ENCODE data around the gene AMBP.

The AMBP gene

DNA sequence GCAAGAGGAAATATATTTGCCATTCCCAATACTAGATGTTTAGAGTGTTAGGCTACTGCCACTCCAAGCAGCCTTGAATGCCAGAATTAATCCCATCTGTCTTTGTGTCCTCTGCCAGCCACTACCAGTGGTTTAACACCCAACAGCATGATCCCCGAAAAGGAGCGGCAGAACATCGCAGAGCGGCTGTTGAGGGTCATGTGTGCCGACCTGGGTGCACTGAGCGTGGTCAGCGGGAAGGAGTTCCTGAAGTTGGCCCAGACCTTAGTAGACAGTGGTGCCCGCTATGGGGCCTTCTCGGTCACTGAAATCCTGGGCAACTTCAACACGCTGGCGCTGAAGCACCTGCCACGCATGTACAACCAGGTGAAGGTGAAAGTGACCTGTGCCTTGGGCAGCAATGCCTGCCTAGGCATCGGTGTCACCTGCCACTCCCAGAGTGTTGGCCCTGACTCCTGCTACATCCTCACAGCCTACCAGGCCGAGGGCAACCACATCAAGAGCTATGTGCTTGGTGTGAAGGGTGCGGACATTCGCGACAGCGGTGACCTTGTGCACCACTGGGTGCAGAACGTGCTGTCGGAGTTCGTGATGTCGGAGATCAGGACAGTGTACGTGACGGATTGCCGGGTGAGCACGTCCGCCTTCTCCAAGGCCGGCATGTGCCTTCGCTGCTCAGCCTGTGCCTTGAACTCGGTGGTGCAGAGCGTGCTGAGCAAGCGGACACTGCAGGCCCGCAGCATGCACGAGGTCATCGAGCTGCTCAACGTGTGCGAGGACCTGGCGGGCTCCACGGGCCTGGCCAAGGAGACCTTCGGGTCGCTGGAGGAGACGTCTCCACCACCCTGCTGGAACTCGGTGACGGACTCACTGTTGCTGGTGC is 29.3 kb downstream of the AMBP start:
- Histone ChIP-seq H3K27me3 (ENCODE audit: insufficient read depth, low read length, poor library complexity) (no peaks in the 10 kb centered on the region), H3K4me3 (ENCODE audit: low read depth in 1 of 2, low read length in 2 of 2) (no peak overlapping the region), H3K4me1 (ENCODE audit: insufficient read depth, low read length) (no peaks in the 10 kb centered on the region), H3K27ac (ENCODE audit: low read length) (no peak overlapping the region), H3K4me2 (ENCODE audit: insufficient read depth, low read length) (no peak overlapping the region), H3K79me2 (ENCODE audit: insufficient read depth, low read length) (no peaks in the 10 kb centered on the region), H3K36me3 (ENCODE audit: insufficient read depth, low read length) (no peaks in the 10 kb centered on the region), H4K20me1 (ENCODE audit: insufficient read depth, low read length) (no peaks in the 10 kb centered on the region), H3K9ac (ENCODE audit: low read depth, low read length) (no peak overlapping the region), H3K9me3 (ENCODE audit: insufficient read depth, low read length, severe bottlenecking) (no peaks in the 10 kb centered on the region), H2AFZ (ENCODE audit: low read depth, low read length) (no peak overlapping the region)
- no peak for DNase-seq
- no peak for ATAC-seq (ENCODE audit: insufficient read depth, low read depth)
- TF ChIP-seq, protein P1, sequence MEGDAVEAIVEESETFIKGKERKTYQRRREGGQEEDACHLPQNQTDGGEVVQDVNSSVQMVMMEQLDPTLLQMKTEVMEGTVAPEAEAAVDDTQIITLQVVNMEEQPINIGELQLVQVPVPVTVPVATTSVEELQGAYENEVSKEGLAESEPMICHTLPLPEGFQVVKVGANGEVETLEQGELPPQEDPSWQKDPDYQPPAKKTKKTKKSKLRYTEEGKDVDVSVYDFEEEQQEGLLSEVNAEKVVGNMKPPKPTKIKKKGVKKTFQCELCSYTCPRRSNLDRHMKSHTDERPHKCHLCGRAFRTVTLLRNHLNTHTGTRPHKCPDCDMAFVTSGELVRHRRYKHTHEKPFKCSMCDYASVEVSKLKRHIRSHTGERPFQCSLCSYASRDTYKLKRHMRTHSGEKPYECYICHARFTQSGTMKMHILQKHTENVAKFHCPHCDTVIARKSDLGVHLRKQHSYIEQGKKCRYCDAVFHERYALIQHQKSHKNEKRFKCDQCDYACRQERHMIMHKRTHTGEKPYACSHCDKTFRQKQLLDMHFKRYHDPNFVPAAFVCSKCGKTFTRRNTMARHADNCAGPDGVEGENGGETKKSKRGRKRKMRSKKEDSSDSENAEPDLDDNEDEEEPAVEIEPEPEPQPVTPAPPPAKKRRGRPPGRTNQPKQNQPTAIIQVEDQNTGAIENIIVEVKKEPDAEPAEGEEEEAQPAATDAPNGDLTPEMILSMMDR (IDR thresholded peaks at IDR 0.05; ENCODE audit: borderline replicate concordance, extremely low read depth, low read length, poor library complexity, severe bottlenecking), result no peak
- no peak for TF ChIP-seq EZH2 (IDR thresholded peaks at IDR 0.05; ENCODE audit: borderline replicate concordance, low read depth, low read length, severe bottlenecking)

DNA sequence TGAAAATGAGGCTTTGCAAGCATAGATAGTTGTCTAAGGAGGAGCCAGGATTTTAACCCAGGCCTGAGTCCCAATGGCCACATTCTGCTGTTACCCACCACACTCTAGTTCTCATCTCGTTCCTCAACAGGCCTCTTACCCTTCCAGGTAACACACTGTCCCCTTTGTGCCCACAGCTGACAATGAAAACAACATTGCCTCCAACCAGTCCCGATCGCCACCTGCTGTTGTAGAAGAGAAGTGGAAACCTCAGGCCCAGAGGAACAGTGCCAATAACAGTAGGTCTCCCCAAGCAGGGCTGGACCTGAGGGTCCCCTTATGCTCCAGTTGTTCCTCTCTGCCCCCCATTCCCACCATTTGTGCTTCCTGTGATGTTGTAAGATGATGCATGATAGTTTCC is 30.4 kb downstream of the AMBP start:
- DNase-seq (no peak), ATAC-seq (ENCODE audit: insufficient read depth, low read depth) (no peak)
- no peaks in the 10 kb centered on the region for H3K36me3 ChIP-seq (ENCODE audit: insufficient read depth, low read length)
- no peaks in the 10 kb centered on the region for H3K9me3 ChIP-seq (ENCODE audit: insufficient read depth, low read length, severe bottlenecking)
- no peak overlapping the region for H3K4me3 ChIP-seq (ENCODE audit: low read depth in 1 of 2, low read length in 2 of 2)
- no peak overlapping the region for H3K27ac ChIP-seq (ENCODE audit: low read length)
- H3K27me3 ChIP-seq (ENCODE audit: insufficient read depth, low read length, poor library complexity), result peaks cover 2% of the 10 kb centered on the region
- no peaks in the 10 kb centered on the region for H4K20me1 ChIP-seq (ENCODE audit: insufficient read depth, low read length)
- no peaks in the 10 kb centered on the region for H3K4me1 ChIP-seq (ENCODE audit: insufficient read depth, low read length)
- no peak overlapping the region for H2AFZ ChIP-seq (ENCODE audit: low read depth, low read length)
- H3K4me2 ChIP-seq (ENCODE audit: insufficient read depth, low read length), result no peak overlapping the region
- H3K79me2 ChIP-seq (ENCODE audit: insufficient read depth, low read length), result no peaks in the 10 kb centered on the region
- no peak for TF ChIP-seq EZH2 (IDR thresholded peaks at IDR 0.05; ENCODE audit: borderline replicate concordance, low read depth, low read length, severe bottlenecking)
- TF ChIP-seq, protein P1 (IDR thresholded peaks at IDR 0.05; ENCODE audit: borderline replicate concordance, extremely low read depth, low read length, poor library complexity, severe bottlenecking), result peak; percentile 18
- H3K9ac ChIP-seq (ENCODE audit: low read depth, low read length), result no peak overlapping the region

DNA sequence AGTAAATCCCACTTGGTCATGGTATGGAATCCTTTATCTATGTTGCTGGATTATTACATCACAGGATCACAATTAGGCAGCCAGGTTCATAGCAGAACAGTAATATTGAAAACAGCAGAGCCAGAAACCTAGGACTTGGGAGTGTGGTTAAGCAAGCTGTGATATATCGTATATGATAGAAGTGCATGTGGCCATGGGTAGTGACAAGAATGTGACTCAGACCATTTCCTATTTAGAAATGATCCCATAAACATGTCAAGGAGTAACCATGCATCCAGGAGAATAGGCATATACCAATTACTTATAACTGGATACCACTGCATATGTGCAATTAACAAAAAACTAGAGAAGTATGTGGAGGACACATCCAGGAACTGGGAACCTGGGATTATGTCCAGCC is 31.2 kb downstream of the AMBP start:
- H3K9me3 ChIP-seq (ENCODE audit: insufficient read depth, low read length, severe bottlenecking), result no peaks in the 10 kb centered on the region
- H3K27ac ChIP-seq (ENCODE audit: low read length), result no peak overlapping the region
- no peak overlapping the region for H2AFZ ChIP-seq (ENCODE audit: low read depth, low read length)
- no peak overlapping the region for H3K4me2 ChIP-seq (ENCODE audit: insufficient read depth, low read length)
- no peaks in the 10 kb centered on the region for H4K20me1 ChIP-seq (ENCODE audit: insufficient read depth, low read length)
- no peak for TF ChIP-seq EZH2 (IDR thresholded peaks at IDR 0.05; ENCODE audit: borderline replicate concordance, low read depth, low read length, severe bottlenecking)
- TF ChIP-seq, protein P1 (IDR thresholded peaks at IDR 0.05; ENCODE audit: borderline replicate concordance, extremely low read depth, low read length, poor library complexity, severe bottlenecking), result no peak
- no peaks in the 10 kb centered on the region for H3K36me3 ChIP-seq (ENCODE audit: insufficient read depth, low read length)
- H3K4me3 ChIP-seq (ENCODE audit: low read depth in 1 of 2, low read length in 2 of 2), result no peak overlapping the region
- DNase-seq, result no peak
- H3K27me3 ChIP-seq (ENCODE audit: insufficient read depth, low read length, poor library complexity), result peaks cover 2% of the 10 kb centered on the region
- no peak overlapping the region for H3K9ac ChIP-seq (ENCODE audit: low read depth, low read length)
- no peaks in the 10 kb centered on the region for H3K4me1 ChIP-seq (ENCODE audit: insufficient read depth, low read length)
- H3K79me2 ChIP-seq (ENCODE audit: insufficient read depth, low read length), result no peaks in the 10 kb centered on the region
- ATAC-seq (ENCODE audit: insufficient read depth, low read depth), result no peak

Data from DND-41 (cell line).